KG1 (cell line): ENCODE data around the gene TXNDC17.
"Not testable (repeated sequence)": the region's sequence is repeated elsewhere in the genome, so short reads cannot be mapped to it uniquely, and the experiment has no call there.

Experiments
- DNase-seq: peaks from one replicate; lab custom pipeline; 2025; lab: John Stamatoyannopoulos, UW

Gene TXNDC17

DNA sequence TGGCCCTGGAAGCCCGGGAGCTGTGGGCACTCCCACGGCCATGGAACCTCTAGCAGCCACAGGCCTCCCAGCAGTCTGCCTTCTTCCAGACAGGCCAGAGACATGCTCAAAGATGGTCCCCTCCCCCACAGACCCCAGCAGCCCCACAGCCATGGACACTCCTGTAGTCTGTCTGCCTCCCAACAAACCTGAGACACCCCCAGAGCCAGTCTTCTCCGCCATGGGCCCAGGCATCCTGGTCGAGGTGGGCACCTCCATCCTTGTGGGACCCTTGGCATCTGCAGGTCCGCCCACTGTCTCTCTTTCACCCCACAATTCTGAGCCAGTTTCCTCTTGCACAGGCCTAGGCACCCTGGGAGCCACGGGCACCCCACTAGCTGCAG is 3.4 kb upstream of the TXNDC17 start:
- no peak for DNase-seq

- no peak for DNase-seq
These were observed 2.6 kb upstream of the TXNDC17 start for GRCh38 chr17:6638046-6638908.

DNA sequence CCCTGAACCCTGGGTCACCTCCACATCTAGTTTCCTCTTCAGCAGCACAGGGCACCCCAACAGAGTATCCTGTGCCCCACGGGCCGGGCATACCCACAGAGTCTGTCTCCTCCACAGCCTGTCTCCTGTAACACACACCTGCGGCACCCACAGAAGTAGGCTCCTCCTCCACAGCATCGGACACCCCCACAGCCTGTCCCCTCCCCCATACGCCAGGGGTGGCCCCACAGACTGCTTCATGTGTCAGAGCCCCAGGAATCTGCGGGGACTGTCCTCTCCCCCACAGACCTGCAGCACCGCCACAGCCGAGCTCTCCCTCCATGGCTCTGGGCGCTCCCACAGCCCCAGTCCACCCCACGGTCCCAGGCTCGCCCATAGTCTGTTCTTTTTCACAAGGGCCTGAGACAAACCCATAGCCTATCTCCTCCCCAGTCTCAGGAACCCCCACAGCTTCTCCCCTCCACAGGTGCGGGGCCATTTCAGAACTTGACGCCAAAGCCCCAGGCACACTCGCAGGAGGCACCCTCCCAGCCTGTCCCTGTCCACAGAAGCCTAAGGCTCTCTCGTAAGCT is 1.8 kb upstream of the TXNDC17 start:
- no peak for DNase-seq

DNA sequence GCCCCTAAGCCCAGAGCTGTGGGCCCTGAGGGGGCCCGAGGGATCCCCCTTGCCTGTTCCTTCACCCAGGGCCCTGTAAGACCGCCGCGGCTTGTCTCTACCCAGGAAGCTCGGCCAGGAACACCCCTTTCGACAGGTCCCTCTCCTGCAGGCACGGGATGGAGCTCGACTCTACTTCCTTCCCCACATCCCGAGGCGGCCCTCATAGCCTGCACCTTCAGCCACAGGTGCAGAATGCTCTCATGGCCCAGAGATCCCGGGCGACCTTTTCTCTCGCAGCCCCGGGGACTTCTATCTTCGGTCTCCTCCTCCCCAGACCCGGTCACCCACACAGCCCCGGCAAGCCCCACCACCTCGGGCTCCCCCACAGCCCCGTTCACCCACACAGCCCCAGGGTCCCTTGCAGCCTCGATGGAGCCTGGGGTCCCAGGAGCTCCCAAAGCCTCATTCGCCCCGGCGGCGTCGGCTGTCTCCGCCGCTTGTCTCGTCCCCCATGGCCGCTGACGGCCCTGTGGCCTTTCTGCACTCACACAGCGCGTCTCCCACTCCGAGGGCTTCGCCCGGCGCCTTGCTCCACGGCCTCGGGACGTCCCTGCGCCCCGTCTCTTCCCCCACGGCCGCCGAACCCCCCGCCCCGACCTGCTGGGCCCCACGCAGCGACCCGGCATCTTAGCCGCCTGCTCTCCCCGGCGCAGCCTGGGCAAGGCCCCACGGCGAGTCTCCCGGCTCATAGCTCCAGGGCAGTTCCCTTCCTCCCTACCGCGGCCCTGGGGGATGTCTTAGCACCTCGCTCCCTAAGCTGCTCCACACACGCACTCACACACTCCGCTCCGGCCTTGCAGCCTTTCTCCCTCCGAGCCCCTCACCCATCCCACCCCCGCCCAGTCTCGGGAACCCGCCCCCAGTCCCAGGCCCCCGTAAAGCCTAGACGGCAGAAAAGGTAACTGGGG is 999 bp upstream of the TXNDC17 start:
- DNase-seq, result no peak

GRCh38 chr17:6641247-6641863 is 495 bp downstream of the TXNDC17 start:
- no peak for DNase-seq

GRCh38 chr17:6642592-6642991 is 1.7 kb downstream of the TXNDC17 start:
- no peak for DNase-seq

GRCh38 chr17:6643451-6644125 is 2.7 kb downstream of the TXNDC17 start:
- no peak for DNase-seq

DNA sequence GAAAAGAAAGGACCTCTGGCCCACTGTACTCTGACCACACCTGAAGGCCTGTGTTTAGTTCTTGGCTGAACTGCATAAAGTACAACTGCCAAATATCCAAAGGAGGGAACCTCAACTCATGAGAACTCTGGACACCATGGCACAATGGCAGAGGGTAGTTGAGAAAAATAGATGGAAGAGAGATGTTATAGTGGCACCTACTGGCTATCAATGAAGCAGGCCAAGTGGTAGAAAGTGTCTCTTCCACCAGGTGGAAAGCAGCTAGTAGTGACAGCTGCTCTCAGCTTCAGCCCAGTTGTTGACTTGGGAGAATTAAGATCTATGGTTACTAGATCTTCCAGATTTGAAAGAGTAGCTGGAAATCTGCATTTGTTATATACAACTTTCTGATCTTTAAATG is 7.3 kb downstream of the TXNDC17 start:
- no peak for DNase-seq

DNA sequence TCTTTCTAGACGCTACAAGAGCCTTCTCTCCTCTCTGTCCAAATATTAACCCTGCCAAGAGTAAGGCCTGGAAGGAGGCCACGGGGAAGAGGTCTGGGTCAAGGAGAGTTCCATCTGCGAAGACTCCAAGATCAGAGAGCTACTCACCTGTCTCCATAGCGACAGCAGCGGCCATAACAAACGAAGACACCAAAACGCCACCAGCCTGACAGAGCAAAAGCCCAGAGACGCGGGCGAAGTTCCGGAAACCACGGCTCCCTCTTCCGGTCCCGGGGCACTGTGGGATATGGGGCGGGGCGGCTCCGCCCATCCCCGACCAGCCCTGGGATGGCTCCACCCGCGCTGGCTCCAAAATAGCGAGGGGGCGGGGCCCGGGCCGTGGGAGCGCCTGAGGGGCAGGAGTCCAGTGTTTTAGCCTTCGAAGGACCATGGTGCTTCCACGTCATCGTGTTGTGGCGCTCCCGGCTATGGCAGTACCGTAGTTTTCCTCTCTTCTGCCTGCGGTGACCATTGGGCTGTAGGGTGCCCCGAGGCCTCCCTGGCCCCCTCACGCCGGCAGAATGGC is 10.6 kb downstream of the TXNDC17 start, which contains the start of the genes C17orf100 and MED31:
TSS of gene C17orf100 (plus strand) at position 409 of the 565 bp plus-strand sequence. CDS start at position 561, 152 bp downstream.
TSS of gene MED31 (minus strand) at position 252 of the 565 bp plus-strand sequence. CDS start at position 175, 77 bp downstream.
- peak; percentile 34 for DNase-seq

DNA sequence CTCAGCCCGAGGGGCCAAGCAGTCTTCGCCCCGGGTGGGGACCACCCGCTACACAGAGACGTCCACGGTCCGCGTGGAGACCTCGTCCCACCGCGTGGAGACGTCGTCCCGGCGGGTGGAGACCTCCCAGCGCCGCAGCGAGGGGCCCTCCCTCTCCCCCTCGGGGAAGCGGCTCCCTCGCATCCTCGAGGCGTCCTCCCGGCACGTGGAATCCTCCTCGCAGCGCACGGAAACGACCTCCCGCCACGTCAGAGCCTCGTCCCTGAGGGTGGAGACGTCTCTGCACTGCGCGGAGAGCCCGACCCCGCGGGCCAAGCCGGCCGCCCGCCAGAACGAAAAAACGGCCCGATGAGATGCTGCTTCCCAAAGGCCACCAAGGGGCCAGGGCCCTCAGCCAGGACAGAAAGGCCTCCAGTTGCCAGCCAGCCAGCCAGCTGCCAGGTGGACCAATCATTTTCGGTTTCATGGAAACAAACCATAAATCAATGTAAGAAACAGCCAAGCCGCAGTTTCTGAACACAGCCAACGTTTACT is 11.1 kb downstream of the TXNDC17 start:
- DNase-seq, result no peak

- no peak for DNase-seq
These were observed 14.2 kb downstream of the TXNDC17 start for GRCh38 chr17:6654841-6655731.

GRCh38 chr17:6655732-6656361 is 15.0 kb downstream of the TXNDC17 start:
- not testable (repeated sequence) for DNase-seq

- not testable (repeated sequence) for DNase-seq
These were observed 16.2 kb downstream of the TXNDC17 start for GRCh38 chr17:6656797-6657632.

DNA sequence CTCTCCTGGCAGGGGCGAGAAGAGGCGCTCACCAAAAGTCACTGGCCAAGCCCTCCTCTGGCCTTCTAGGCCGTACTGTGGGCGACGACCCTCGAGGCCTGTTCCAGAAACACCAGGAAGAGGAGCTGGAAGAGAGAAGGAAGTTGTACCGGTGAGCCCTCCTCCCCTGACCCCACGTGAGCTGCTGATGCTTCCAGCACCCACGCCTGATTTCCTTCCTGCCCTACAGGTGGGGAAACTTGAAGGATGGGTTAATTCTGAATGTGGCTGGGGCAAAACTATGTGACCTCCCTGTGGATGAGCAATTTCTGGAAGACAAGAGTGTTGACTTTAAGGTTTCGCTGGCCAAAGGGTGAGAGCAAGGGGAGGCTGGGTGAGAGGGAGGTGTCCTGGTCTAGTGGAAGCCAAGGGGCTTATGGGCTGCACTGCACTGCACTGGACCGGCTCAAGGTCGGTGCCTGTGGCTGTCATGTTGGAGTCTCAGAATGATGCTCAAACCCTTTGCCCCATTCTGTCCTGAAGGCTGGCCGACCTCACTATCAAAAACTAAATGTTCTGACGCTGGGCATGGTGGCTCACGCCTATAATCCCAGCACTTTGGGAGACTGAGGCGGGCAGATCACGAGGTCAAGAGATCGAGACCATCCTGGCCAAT is 16.9 kb downstream of the TXNDC17 start:
- DNase-seq, result no peak

DNA sequence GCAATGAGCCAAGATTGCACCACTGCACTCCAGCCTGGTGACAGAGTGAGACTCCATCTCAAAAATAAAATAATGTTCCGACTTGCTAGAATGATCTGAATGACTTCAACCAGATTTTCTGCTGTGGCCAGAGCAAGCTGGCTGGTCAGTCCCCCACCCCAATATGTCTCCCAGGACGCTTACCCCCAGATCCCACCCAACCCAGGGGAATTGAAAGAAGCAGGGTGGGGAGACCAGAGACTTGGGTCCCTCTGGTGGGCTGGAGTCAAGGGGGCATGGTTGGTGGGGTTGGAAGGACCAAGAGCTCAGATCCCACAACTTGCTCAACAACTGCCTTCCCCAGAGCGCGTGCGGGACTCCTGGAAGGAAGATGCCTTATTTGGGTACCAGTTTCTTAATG is 17.6 kb downstream of the TXNDC17 start:
- not testable (repeated sequence) for DNase-seq

- no peak for DNase-seq
These were observed 19.2 kb downstream of the TXNDC17 start for GRCh38 chr17:6660101-6660500.

DNA sequence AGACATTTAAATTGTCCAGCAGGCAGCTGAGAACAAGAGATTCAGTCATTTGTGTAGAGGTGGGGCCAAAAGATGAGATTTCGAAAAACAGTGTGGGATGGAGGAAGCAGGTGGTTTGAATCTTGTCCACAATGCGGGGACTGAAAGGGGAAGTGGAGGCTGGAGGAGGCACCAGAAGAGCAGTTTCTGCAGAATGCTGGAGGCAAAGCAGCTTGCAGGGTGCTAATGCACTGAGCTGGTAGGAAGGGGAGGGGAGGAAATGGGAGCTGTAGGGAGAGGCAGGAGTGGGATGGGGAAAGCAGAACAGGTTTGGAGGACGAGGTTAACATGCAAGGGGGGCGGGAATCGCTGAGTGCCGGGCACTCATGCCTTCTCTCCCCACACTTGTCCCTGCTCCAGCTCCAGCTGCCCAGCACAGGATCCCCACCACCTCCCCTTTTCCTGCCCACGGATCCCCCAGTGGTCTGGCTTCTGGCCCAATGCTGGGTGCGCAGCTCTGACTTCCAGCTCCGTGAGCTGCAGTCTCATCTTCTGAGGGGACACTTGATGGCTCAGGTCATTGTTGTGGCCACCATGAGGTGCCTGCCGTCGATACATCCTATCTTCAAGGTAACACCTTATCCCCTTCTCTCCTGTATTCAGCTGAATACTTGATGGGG is 20.1 kb downstream of the TXNDC17 start:
- no peak for DNase-seq
